SK-N-SH (cell line): ENCODE data around the gene TNFAIP8L3. TPM values are rescaled to one million over a fixed set of nuclear protein-coding genes. Genes with fewer than 3 reads are reported as not detected.

Source experiments
- CTCF ChIA-PET: fragments of 300-600, 350-600 bp; formaldehyde crosslinking; extraction: SDS; loops from one replicate; lab custom pipeline; 2021; lab: Yijun Ruan, JAX
- POLR2A ChIA-PET: fragments of 350-600 bp; sonication (Branson Sonifier 250); formaldehyde crosslinking; extraction: SDS; loops from one replicate; lab custom pipeline; 2020; ENCODE audit warnings: antibody characterized with exemption, inconsistent platforms; lab: Yijun Ruan, JAX
- DNase-seq: peaks from one replicate; pipeline ENCODE4 v3.0.0; 2012
- H2AFZ ChIP-seq: fragments of 200-600 bp; sonication (generic); 2 replicates; pipeline ENCODE4 v1.8.1; 2016; ENCODE audit warnings: antibody characterized with exemption, mild to moderate bottlenecking, low read depth
- H3F3A ChIP-seq: fragments of 200-600 bp; sonication (generic); replicated peaks from 2 replicates; pipeline ENCODE3; 2016; ENCODE audit warnings: antibody characterized with exemption, mild to moderate bottlenecking; ENCODE audit not compliant: insufficient read depth
- H3K27ac ChIP-seq, 2 experiments: fragments of 200-500 bp in 1 of 2; fragments of 200-600 bp in 1 of 2; sonication (Bioruptor generic) in 1 of 2; sonication (generic), shearing (Covaris generic) in 1 of 2; 2 replicates each; pipeline versions ENCODE4 v1.5.1 to v1.6.1; 2014 to 2016; ENCODE audit warnings: low read depth in 2 of 2, inconsistent platforms in 1 of 2, low read length in 1 of 2, mild to moderate bottlenecking in 1 of 2, mixed read lengths in 1 of 2
- H3K27me3 ChIP-seq: fragments of 200-600 bp; sonication (generic), shearing (Covaris generic); 2 replicates; pipeline ENCODE4 v1.6.1; 2016; ENCODE audit warnings: mixed run types; ENCODE audit not compliant: insufficient read depth
- H3K36me3 ChIP-seq, 2 experiments: fragments of 200-500 bp in 1 of 2; fragments of 200-600 bp in 1 of 2; sonication (Bioruptor generic) in 1 of 2; sonication (generic) in 1 of 2; replicated peaks in 1 of 2; 2 replicates each; pipeline versions ENCODE3 to v1.5.1; 2014 to 2016; ENCODE audit warnings: low read length in 1 of 2, mild to moderate bottlenecking in 1 of 2; ENCODE audit not compliant: insufficient read depth in 2 of 2, control insufficient read depth in 1 of 2
- H3K4me1 ChIP-seq, 2 experiments: fragments of 200-500 bp in 1 of 2; fragments of 200-600 bp in 1 of 2; sonication (Bioruptor generic) in 1 of 2; sonication (generic), shearing (Covaris generic) in 1 of 2; 2 replicates each; pipeline versions ENCODE4 v1.5.1 to v1.6.1; 2014 to 2016; ENCODE audit warnings: low read depth in 1 of 2, low read length in 1 of 2, mixed run types in 1 of 2; ENCODE audit not compliant: insufficient read depth in 2 of 2, control insufficient read depth in 1 of 2
- H3K4me2 ChIP-seq: fragments of 200-600 bp; sonication (generic), shearing (Covaris generic); 2 replicates; pipeline ENCODE4 v1.6.1; 2017; ENCODE audit warnings: mixed run types
- H3K4me3 ChIP-seq, 2 experiments: fragments of 200-500 bp in 1 of 2; fragments of 200-600 bp in 1 of 2; sonication (Bioruptor generic) in 1 of 2; sonication (generic), shearing (Covaris generic) in 1 of 2; 2 replicates each; pipeline versions ENCODE4 v1.5.1 to v1.8.1; 2014 to 2016; ENCODE audit warnings: low read depth in 2 of 2, inconsistent platforms in 1 of 2, low read length in 1 of 2, mild to moderate bottlenecking in 1 of 2, mixed read lengths in 1 of 2, moderate library complexity in 1 of 2
- H3K79me2 ChIP-seq: fragments of 200-600 bp; sonication (generic); 2 replicates; pipeline ENCODE4 v1.8.1; 2017; ENCODE audit warnings: mild to moderate bottlenecking; ENCODE audit not compliant: insufficient read depth
- H3K9ac ChIP-seq: fragments of 200-600 bp; sonication (generic); 2 replicates; pipeline ENCODE4 v1.6.1; 2017; ENCODE audit warnings: mixed run types
- H3K9me2 ChIP-seq: fragments of 200-600 bp; sonication (generic); 2 replicates; pipeline ENCODE4 v1.6.1; 2017; ENCODE audit warnings: mixed run types
- H3K9me3 ChIP-seq: fragments of 200-600 bp; sonication (generic); 2 replicates; pipeline ENCODE4 v1.6.1; 2017; ENCODE audit warnings: mixed run types, mild to moderate bottlenecking, moderate library complexity
- H4K20me1 ChIP-seq: fragments of 200-600 bp; sonication (generic); 2 replicates; pipeline ENCODE4 v1.6.1; 2017; ENCODE audit warnings: mild to moderate bottlenecking, mixed run types; ENCODE audit not compliant: insufficient read depth
- CTCF ChIP-seq: fragments of 200-600 bp; sonication (generic); IDR thresholded peaks from 2 replicates; pipeline ENCODE4 v1.6.1; 2017; ENCODE audit warnings: antibody characterized with exemption, mild to moderate bottlenecking, moderate library complexity
- EZH2phosphoT487 ChIP-seq: fragments of 200-600 bp; sonication (generic); IDR thresholded peaks from 2 replicates; pipeline ENCODE4 v1.6.1; 2017; ENCODE audit warnings: low read depth, mixed run types, mild to moderate bottlenecking, antibody characterized with exemption, moderate library complexity, borderline replicate concordance
- GATA2 ChIP-seq: sonication (generic); formaldehyde crosslinking; IDR thresholded peaks from 2 replicates; pipeline ENCODE4 v1.5.0; 2020; ENCODE audit warnings: mild to moderate bottlenecking, missing genetic modification reagents
- PBX3 ChIP-seq: IDR thresholded peaks from 2 replicates; pipeline ENCODE4; 2012
- POLR2AphosphoS5 ChIP-seq: IDR thresholded peaks from 2 replicates; pipeline ENCODE4 v1.6.1; 2012; ENCODE audit warnings: low read depth, low read length
- RCOR1 ChIP-seq: fragments of 150-350 bp; IDR thresholded peaks from 2 replicates; pipeline ENCODE4 v1.6.1; 2017; ENCODE audit warnings: antibody characterized with exemption, low read length
- RFX5 ChIP-seq: IDR thresholded peaks from 2 replicates; pipeline ENCODE4 v1.6.1; 2012; ENCODE audit warnings: mild to moderate bottlenecking, improper control_type of control experiment, low read length
- SIN3A ChIP-seq: IDR thresholded peaks from 2 replicates; pipeline ENCODE4 v1.6.1; 2012; ENCODE audit warnings: low read depth, mild to moderate bottlenecking, low read length, moderate library complexity, borderline replicate concordance
- SMC3 ChIP-seq: IDR thresholded peaks from 2 replicates; pipeline ENCODE4 v1.6.1; 2012; ENCODE audit warnings: low read depth, low read length, improper control_type of control experiment
- TCF12 ChIP-seq: IDR thresholded peaks from 2 replicates; pipeline ENCODE4 v1.4.0; 2012
- TEAD4 ChIP-seq: IDR thresholded peaks from 2 replicates; pipeline ENCODE4 v1.4.0; 2012; ENCODE audit warnings: mild to moderate bottlenecking, borderline replicate concordance; ENCODE audit not compliant: insufficient read depth
- USF1 ChIP-seq: IDR thresholded peaks from 2 replicates; pipeline ENCODE4 v1.4.0; 2012; ENCODE audit warnings: low read depth, borderline replicate concordance
- WGBS: methylation state at CpG from one replicate; pipeline ENCODE4 v1.1.6; 2017; ENCODE audit warnings: low lambda C conversion rate; 5-methylcytosine and 5-hydroxymethylcytosine counted together
- polyA plus RNA-seq, 3 experiments: library from polyadenylated mRNA; depleted of rRNA; stranded (reverse); fragments of >200 nt; gene quantifications; 2 replicates each; pipeline ENCODE4 v1.2.3, GENCODE V29; 2012

Gene TNFAIP8L3
- polyA plus RNA-seq, 1 of the 3 experiments (the other 2 are of a cell fraction), result 0.08 TPM

GRCh38 chr15:51117270-51117669 is 22.6 kb upstream of the TNFAIP8L3 start:
- Histone ChIP-seq H3K27ac (no peak overlapping the region), H3K4me2 (no peak overlapping the region), H3K36me3 (no peaks in the 10 kb centered on the region), H4K20me1 (no peaks in the 10 kb centered on the region), H2AFZ (no peak overlapping the region), H3K79me2 (no peaks in the 10 kb centered on the region), H3K4me3 (no peak overlapping the region), H3K9ac (no peak overlapping the region), H3K27me3 (no peaks in the 10 kb centered on the region), H3K9me3 (no peaks in the 10 kb centered on the region), H3K4me1 (peaks cover 0 to 8% of the 10 kb centered on the region in 2 experiments; a peak in 1 of 4 replicates), H3K9me2 (no peaks in the 10 kb centered on the region), H3F3A (peaks cover 11% of the 10 kb centered on the region)
- no peak for TF ChIP-seq SIN3A
- TF ChIP-seq POLR2AphosphoS5, result no peak
- no peak for TF ChIP-seq GATA2 (CRISPR knock-in tag)
- no peak for TF ChIP-seq EZH2phosphoT487
- TF ChIP-seq TCF12, result no peak
- TF ChIP-seq USF1, result no peak
- TF ChIP-seq RFX5, result no peak
- no peak for TF ChIP-seq RCOR1
- TF ChIP-seq PBX3, result no peak
- TF ChIP-seq SMC3, result no peak
- TF ChIP-seq TEAD4, result no peak
- POLR2A ChIA-PET, result interaction anchor here (0.6 kb wide), 1 partner anchor 70 kb away, joined by 6 read pairs; no protein-coding TSS in a partner anchor
- CTCF ChIA-PET, result interaction anchor here (1.5 kb wide), 1 partner anchor 286 kb away, joined by 3 read pairs; no protein-coding TSS in a partner anchor
- DNase-seq, result no peak
- WGBS, result 53% methylated on average over 1 of the region's 1 CpG

GRCh38 chr15:51114437-51115119 is 19.9 kb upstream of the TNFAIP8L3 start:
- CTCF ChIA-PET, result interaction anchor here (1.1 to 1.4 kb wide), 2 partner anchors 19 to 49 kb away, joined by 3 to 7 read pairs; no protein-coding TSS in a partner anchor
- Histone ChIP-seq H2AFZ (no peak overlapping the region), H3K79me2 (no peaks in the 10 kb centered on the region), H3K4me1 (0 out of 4 replicates have a peak, but pooled peaks cover 0 to under 1% of the 10 kb centered on the region in 2 experiments), H3K27me3 (no peaks in the 10 kb centered on the region), H3K4me2 (no peak overlapping the region), H3K9ac (no peak overlapping the region), H3K36me3 (no peaks in the 10 kb centered on the region), H4K20me1 (no peaks in the 10 kb centered on the region), H3K4me3 (no peak overlapping the region), H3F3A (no peaks in the 10 kb centered on the region), H3K9me2 (no peaks in the 10 kb centered on the region), H3K9me3 (no peaks in the 10 kb centered on the region), H3K27ac (no peak overlapping the region)
- WGBS, result 50% methylated on average over 5 of the region's 5 CpGs
- DNase-seq, result no peak
- no peak for TF ChIP-seq CTCF
- POLR2A ChIA-PET, result no interaction called here
